ENCODE results near the gene TNFRSF19.

Gene TNFRSF19

GRCh38 chr13:23656637-23657371 is 86.6 kb downstream of the TNFRSF19 start:
- TF ChIP-seq REST (IDR thresholded peaks at IDR 0.05; ENCODE audit: insufficient replicate concordance, low read depth): no peak
- TF ChIP-seq POLR2AphosphoS5 (IDR thresholded peaks at IDR 0.05; ENCODE audit: low read depth): peak; percentile 69
- TF ChIP-seq SPI1 (IDR thresholded peaks at IDR 0.05; ENCODE audit: borderline replicate concordance, low read depth): peak; percentile 99
- TF ChIP-seq GABPA (IDR thresholded peaks at IDR 0.05; ENCODE audit: low read depth): no peak
- DNase-seq (ENCODE audit: low read depth in 1 of 2, low spot score in 1 of 2): peak; percentile 41 to 75
- Histone ChIP-seq H3K4me3 (replicated peaks; ENCODE audit: insufficient read depth, low read length) (no peak overlapping the region), H3K27ac (replicated peaks) (no peak overlapping the region), H3K27me3 (ENCODE audit: insufficient read depth, poor library complexity, severe bottlenecking) (no peaks in the 10 kb centered on the region)

GRCh38 chr13:23658929-23659541 is 88.8 kb downstream of the TNFRSF19 start:
- Histone ChIP-seq H3K4me3 (replicated peaks; ENCODE audit: insufficient read depth, low read length) (no peak overlapping the region), H3K27ac (replicated peaks) (no peak overlapping the region), H3K27me3 (ENCODE audit: insufficient read depth, poor library complexity, severe bottlenecking) (no peaks in the 10 kb centered on the region)
- no peak for DNase-seq (ENCODE audit: low read depth in 1 of 2, low spot score in 1 of 2)
- TF ChIP-seq REST (IDR thresholded peaks at IDR 0.05; ENCODE audit: insufficient replicate concordance, low read depth): no peak

- no peaks in the 10 kb centered on the region for H3K27me3 ChIP-seq (ENCODE audit: insufficient read depth, poor library complexity, severe bottlenecking)
- H3K4me3 ChIP-seq (replicated peaks; ENCODE audit: insufficient read depth, low read length): no peak overlapping the region
- TF ChIP-seq GABPA (IDR thresholded peaks at IDR 0.05; ENCODE audit: low read depth) (no peak), CTCF (IDR thresholded peaks at IDR 0.05; ENCODE audit: insufficient read depth, low read length) (no peak)
- H3K27ac ChIP-seq (replicated peaks): no peak overlapping the region
- no peak for DNase-seq (ENCODE audit: low read depth in 1 of 2, low spot score in 1 of 2)
Observed at GRCh38 chr13:23660249-23660648, 90.0 kb downstream of the TNFRSF19 start.

- no peak overlapping the region for H3K27ac ChIP-seq (replicated peaks)
- no peaks in the 10 kb centered on the region for H3K27me3 ChIP-seq (ENCODE audit: insufficient read depth, poor library complexity, severe bottlenecking)
- DNase-seq (ENCODE audit: low read depth in 1 of 2, low spot score in 1 of 2): no peak
- TF ChIP-seq REST (IDR thresholded peaks at IDR 0.05; ENCODE audit: insufficient replicate concordance, low read depth): no peak
- TF ChIP-seq CTCF (IDR thresholded peaks at IDR 0.05; ENCODE audit: insufficient read depth, low read length): no peak
- TF ChIP-seq GABPA (IDR thresholded peaks at IDR 0.05; ENCODE audit: low read depth): no peak
- no peak overlapping the region for H3K4me3 ChIP-seq (replicated peaks; ENCODE audit: insufficient read depth, low read length)
Observed at GRCh38 chr13:23666582-23666981, 96.4 kb downstream of the TNFRSF19 start.
